Stimulated activated CD8-positive, alpha-beta memory T cell treated with anti-CD3 and anti-CD28 coated beads, Interleukin-7, amount 100 ng/mL, for 1 hour (primary cell): Measurements from ENCODE around the gene PAK5.
"Not testable (repeated sequence)": the region's sequence is repeated elsewhere in the genome, so short reads cannot be mapped to it uniquely, and the experiment has no call there.

Experiments used
- DNase-seq, 2 donors: peaks; one replicate each; pipeline ENCODE4 v3.0.0-alpha.2; 2020; ENCODE audit warnings: low read depth in 2 of 2

Gene PAK5

GRCh38 chr20:9686001-9686400, 152.9 kb downstream of the PAK5 start:
- DNase-seq, result no peak

- DNase-seq, result no peak
These were observed 153.9 kb downstream of the PAK5 start for GRCh38 chr20:9685011-9685410.

- DNase-seq, result no peak
These were observed 161.7 kb downstream of the PAK5 start for GRCh38 chr20:9677100-9677623.

GRCh38 chr20:9672981-9673380, 165.9 kb downstream of the PAK5 start:
- DNase-seq, result no peak

- DNase-seq, result no peak
These were observed 166.8 kb downstream of the PAK5 start for GRCh38 chr20:9672027-9672426.

- no peak for DNase-seq
These were observed 170.5 kb downstream of the PAK5 start for GRCh38 chr20:9668381-9668780.

- no peak for DNase-seq
These were observed 175.5 kb downstream of the PAK5 start for GRCh38 chr20:9663423-9663822.

GRCh38 chr20:9660236-9660868, 178.5 kb downstream of the PAK5 start:
- DNase-seq, result no peak

GRCh38 chr20:9647741-9648140, 191.1 kb downstream of the PAK5 start:
- no peak for DNase-seq

- no peak for DNase-seq
These were observed 192.5 kb downstream of the PAK5 start for GRCh38 chr20:9646375-9646774.

- no peak for DNase-seq
These were observed 196.0 kb downstream of the PAK5 start for GRCh38 chr20:9642882-9643281.

GRCh38 chr20:9641499-9642000, 197.3 kb downstream of the PAK5 start:
- DNase-seq, result not testable (repeated sequence)

- no peak for DNase-seq
These were observed 201.0 kb downstream of the PAK5 start for GRCh38 chr20:9637889-9638288.

- no peak for DNase-seq
These were observed 203.1 kb downstream of the PAK5 start for GRCh38 chr20:9635750-9636149.

- no peak for DNase-seq
These were observed 204.5 kb downstream of the PAK5 start for GRCh38 chr20:9634327-9634726.

- no peak for DNase-seq
These were observed 205.9 kb downstream of the PAK5 start for GRCh38 chr20:9632991-9633390.

- DNase-seq, result no peak
These were observed 206.6 kb downstream of the PAK5 start for GRCh38 chr20:9632265-9632664.

- no peak for DNase-seq
These were observed 208.3 kb downstream of the PAK5 start for GRCh38 chr20:9630554-9630953.

- no peak for DNase-seq
These were observed 209.0 kb downstream of the PAK5 start for GRCh38 chr20:9629831-9630230.

- no peak for DNase-seq
These were observed 210.3 kb downstream of the PAK5 start for GRCh38 chr20:9628589-9628988.

- DNase-seq, result no peak
These were observed 210.7 kb downstream of the PAK5 start for GRCh38 chr20:9628141-9628540.

GRCh38 chr20:9627219-9627618, 211.7 kb downstream of the PAK5 start:
- DNase-seq, result no peak

GRCh38 chr20:9626357-9626756, 212.5 kb downstream of the PAK5 start:
- no peak for DNase-seq

GRCh38 chr20:9617940-9618339, 220.9 kb downstream of the PAK5 start:
- no peak for DNase-seq
